Kidney tubule cell (primary cell): ENCODE data around the gene KLHL6.
"Not testable (repeated sequence)": the region's sequence is repeated elsewhere in the genome, so short reads cannot be mapped to it uniquely, and the experiment has no call there.

Experiments
- DNase-seq: peaks from one replicate; pipeline ENCODE4 v3.0.0-alpha.2; 2018; ENCODE audit warnings: low spot score

Gene KLHL6

GRCh38 chr3:183446838-183447205, 108.7 kb downstream of the KLHL6 start:
- no peak for DNase-seq

DNA sequence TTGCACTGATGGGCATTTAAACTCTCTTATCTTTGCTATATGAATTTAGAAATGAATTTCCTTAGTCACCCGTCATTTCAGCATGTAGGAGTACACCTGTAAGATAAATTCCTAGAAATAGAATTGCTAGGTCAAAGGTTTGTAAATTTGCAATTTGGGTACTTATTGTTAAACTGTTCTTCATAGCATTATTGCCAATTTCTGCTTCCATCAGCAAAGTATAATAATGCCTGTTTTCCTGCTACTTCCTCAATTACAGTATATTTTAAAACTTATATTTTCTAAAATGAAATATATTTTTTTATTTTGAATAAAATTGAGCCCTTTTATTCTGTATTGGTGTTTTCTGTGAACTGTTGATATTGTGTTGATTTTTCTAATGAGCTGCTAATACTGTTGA, 110.8 kb downstream of the KLHL6 start:
- no peak for DNase-seq

GRCh38 chr3:183443395-183444385, 111.8 kb downstream of the KLHL6 start:
- DNase-seq: no peak

GRCh38 chr3:183442994-183443393, 112.5 kb downstream of the KLHL6 start:
- DNase-seq: no peak

DNA sequence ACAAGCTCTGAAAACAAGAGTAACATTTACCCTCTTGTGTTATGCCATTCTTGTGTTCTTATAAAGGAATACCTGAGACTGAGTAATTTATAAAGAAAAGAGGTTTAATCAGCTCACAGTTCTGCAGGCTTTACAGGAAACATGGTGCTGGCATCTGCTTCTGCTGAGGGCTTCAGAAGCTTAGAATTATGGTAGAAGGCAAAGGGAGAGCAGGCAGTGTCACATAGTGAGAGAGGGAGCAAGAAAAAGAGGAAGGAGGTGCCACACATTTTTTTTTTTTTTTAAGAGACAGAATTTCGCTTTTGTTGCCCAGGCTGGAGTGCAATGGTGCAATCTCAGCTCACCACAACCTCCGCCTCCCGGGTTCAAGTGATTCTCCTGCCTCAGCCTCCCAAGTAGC, 115.0 kb downstream of the KLHL6 start:
- DNase-seq: not testable (repeated sequence)

GRCh38 chr3:183439515-183439914, 116.0 kb downstream of the KLHL6 start:
- peak; percentile 38 for DNase-seq

- no peak for DNase-seq
Measured at GRCh38 chr3:183438735-183439134, 116.8 kb downstream of the KLHL6 start.

DNA sequence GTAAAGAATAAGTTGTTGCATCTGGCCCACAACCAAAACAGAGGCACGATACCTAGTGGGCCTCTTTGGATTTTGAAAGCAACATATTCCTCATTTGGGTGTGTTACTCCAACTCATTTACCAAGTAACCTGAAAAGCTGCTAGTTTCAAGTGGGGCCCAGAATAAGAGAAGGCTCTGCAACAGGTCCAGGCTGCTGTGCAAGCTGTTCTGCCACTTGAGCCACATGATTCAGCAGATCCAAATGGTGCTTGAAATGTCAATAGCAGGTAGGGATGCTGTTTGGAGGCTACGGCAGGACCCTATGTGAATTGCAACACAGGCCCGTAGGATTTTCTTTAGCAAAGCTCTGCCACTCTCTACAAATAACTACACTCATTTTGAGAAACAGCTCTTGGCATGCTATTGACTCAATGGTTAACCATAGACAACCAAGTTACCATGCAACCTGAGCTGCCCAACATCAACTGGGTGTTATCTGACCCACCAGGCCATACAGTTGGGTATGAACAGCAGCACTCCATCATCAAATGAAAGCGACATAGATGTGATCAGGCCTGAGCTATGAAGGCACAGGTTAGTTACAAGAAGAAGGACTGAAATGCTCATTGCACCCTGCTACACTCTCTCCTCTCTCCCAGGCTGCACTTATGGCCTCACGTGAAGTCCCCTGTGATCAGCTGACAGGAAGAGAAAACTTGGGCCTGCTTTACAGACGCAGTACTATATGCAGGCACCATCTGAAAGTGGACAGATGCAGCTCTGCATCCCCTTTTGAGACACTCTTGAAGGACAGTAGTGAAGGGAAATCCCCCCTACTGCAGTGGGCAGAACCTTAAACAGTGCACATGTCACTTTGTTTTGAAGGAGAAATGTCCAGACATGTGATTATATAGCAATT, 117.6 kb downstream of the KLHL6 start:
- no peak for DNase-seq
